HepG2 (cell line): Measurements from ENCODE around the gene ZCCHC7. TPM values are rescaled to one million over a fixed set of nuclear protein-coding genes. Genes with fewer than 3 reads are reported as not detected.

Source experiments
- ATAC-seq: fragments of 200-7000 bp; cut with Tn5 transposase; 3 replicates; pipeline ENCODE4 v1.9.1; 2020; ENCODE audit warnings: mild to moderate bottlenecking, moderate library complexity
- BruUV-seq: library from RNA; stranded (reverse); fragments of 400-500 nt; replicated peaks from 2 replicates; lab custom pipeline; 2021; lab: Mats Ljungman, UMichigan
- CTCF ChIA-PET: fragments of 300-600 bp; formaldehyde crosslinking; extraction: SDS; loops from one replicate; lab custom pipeline; 2021; ENCODE audit warnings: low total read pairs, inconsistent platforms, low intra/inter-chr PET ratio; lab: Yijun Ruan, JAX
- POLR2A ChIA-PET: fragments of 350-600 bp; sonication (Branson Sonifier 250); formaldehyde crosslinking; loops from one replicate; lab custom pipeline; 2020; ENCODE audit warnings: antibody characterized with exemption, inconsistent platforms; lab: Yijun Ruan, JAX
- DNase-seq: peaks from one replicate; pipeline ENCODE4 v3.0.0-alpha.2; 2015; ENCODE audit warnings: low spot score
- FAIRE-seq: peaks from 3 replicates; lab custom pipeline; 2011; peaks lifted over from hg19 to GRCh38; lab: Jason Lieb, UNC
- H2AFZ ChIP-seq: one replicate; pipeline ENCODE4 v1.6.1; 2011; ENCODE audit warnings: low read length, inconsistent platforms
- H3K27ac ChIP-seq: fragments of 300-600 bp; 3 replicates; pipeline ENCODE4 v1.8.0; 2011; ENCODE audit warnings: mixed run types, mild to moderate bottlenecking, mixed read lengths, low read length, inconsistent platforms; ENCODE audit not compliant: insufficient read depth; ENCODE audit errors: extremely low read length
- H3K27me3 ChIP-seq, 2 experiments: fragments of 200-600 bp in 1 of 2; 2 replicates in 1 of 2; 3 replicates in 1 of 2; pipeline versions ENCODE4 v1.6.0 to v1.8.0; 2011; ENCODE audit warnings: low read length in 2 of 2, mild to moderate bottlenecking in 2 of 2, moderate library complexity in 2 of 2, inconsistent platforms in 1 of 2; ENCODE audit not compliant: insufficient read depth in 2 of 2, control insufficient read depth in 1 of 2
- H3K36me3 ChIP-seq, 2 experiments: fragments of 200-600 bp in 1 of 2; replicated peaks in 1 of 2; 2 replicates in 1 of 2; 3 replicates in 1 of 2; pipeline versions ENCODE4 v1.5.1 to v1.8.0; 2011; ENCODE audit warnings: low read length in 2 of 2, inconsistent platforms in 1 of 2; ENCODE audit not compliant: insufficient read depth in 2 of 2, control insufficient read depth in 1 of 2
- H3K4me1 ChIP-seq: 2 replicates; pipeline ENCODE4 v1.5.1; 2012; ENCODE audit warnings: low read length, inconsistent platforms; ENCODE audit not compliant: insufficient read depth
- H3K4me2 ChIP-seq: 2 replicates; pipeline ENCODE4 v1.6.0; 2011; ENCODE audit warnings: low read depth, low read length, inconsistent platforms
- H3K4me3 ChIP-seq, 3 experiments: fragments of 200-600 bp in 1 of 3; sonication (generic), shearing (Covaris generic) in 1 of 3; replicated peaks in 1 of 3; 2 replicates each; pipeline ENCODE4 v1.5.1; 2011 to 2016; ENCODE audit warnings: low read length in 3 of 3, inconsistent platforms in 2 of 3, low read depth in 2 of 3, mild to moderate bottlenecking in 2 of 3, control low read depth in 1 of 3, mixed read lengths in 1 of 3; ENCODE audit not compliant: insufficient read depth in 1 of 3
- H3K79me2 ChIP-seq: one replicate; pipeline ENCODE4 v1.6.1; 2011; ENCODE audit warnings: low read length, inconsistent platforms; ENCODE audit not compliant: insufficient read depth
- H3K9ac ChIP-seq: 2 replicates; pipeline ENCODE4 v1.6.0; 2011; ENCODE audit warnings: mild to moderate bottlenecking, low read depth, low read length, inconsistent platforms; ENCODE audit not compliant: insufficient read depth
- H3K9me3 ChIP-seq: 2 replicates; pipeline ENCODE4 v1.5.1; 2012; ENCODE audit warnings: mild to moderate bottlenecking, low read length
- H4K20me1 ChIP-seq: 2 replicates; pipeline ENCODE4 v1.6.0; 2011; ENCODE audit warnings: inconsistent platforms, mild to moderate bottlenecking, low read length, moderate library complexity; ENCODE audit not compliant: insufficient read depth
- ATF1 ChIP-seq: IDR thresholded peaks from 2 replicates; pipeline ENCODE4 v1.6.1; 2016; ENCODE audit warnings: mild to moderate bottlenecking, control low read depth
- CC2D1A ChIP-seq: sonication (generic); formaldehyde crosslinking; IDR thresholded peaks from 2 replicates; pipeline ENCODE4 v1.8.1; 2023; ENCODE audit warnings: mild to moderate bottlenecking, missing genetic modification reagents
- DDIT3 ChIP-seq: sonication (generic); formaldehyde crosslinking; IDR thresholded peaks from 2 replicates; pipeline ENCODE4 v1.4.0; 2020; ENCODE audit warnings: mild to moderate bottlenecking, missing genetic modification reagents
- HNF1A ChIP-seq, 2 experiments: sonication (generic) in 1 of 2; formaldehyde crosslinking in 1 of 2; IDR thresholded peaks; 2 replicates each; pipeline versions ENCODE4 v1.4.0 to v1.6.1; 2016 to 2020; ENCODE audit warnings: borderline replicate concordance in 1 of 2, low read depth in 1 of 2, mild to moderate bottlenecking in 1 of 2, missing genetic modification reagents in 1 of 2
- ZNF143 ChIP-seq: sonication (generic); formaldehyde crosslinking; IDR thresholded peaks from 2 replicates; pipeline ENCODE4 v1.4.0; 2020; ENCODE audit warnings: missing genetic modification reagents
- ZNF256 ChIP-seq: sonication (generic); formaldehyde crosslinking; conservative IDR thresholded peaks from 2 replicates; pipeline ENCODE4 v1.4.0; 2020; ENCODE audit warnings: missing genetic modification reagents
- ZNF326 ChIP-seq: sonication (generic); formaldehyde crosslinking; IDR thresholded peaks from 2 replicates; pipeline ENCODE4 v1.4.0; 2020; ENCODE audit warnings: missing genetic modification reagents, borderline replicate concordance
- WGBS: methylation state at CpG from one replicate; pipeline ENCODE4 v1.1.6; 2017; ENCODE audit warnings: low lambda C conversion rate; 5-methylcytosine and 5-hydroxymethylcytosine counted together
- in situ Hi-C: cut with HindIII; loops from 2 replicates; pipeline ENCODE4 v1.10.0; 2017; ENCODE audit warnings: low pct_unique_long_range_greater_than_20kb; ENCODE audit not compliant: extremely low pct_ligation_motif_present
- intact Hi-C: fragments of 100-400 bp; cut with micrococcal nuclease; formaldehyde crosslinking; loops from one replicate; pipeline ENCODE4 v1.10.0; 2022; ENCODE audit not compliant: unreplicated experiment
- polyA plus RNA-seq, 8 experiments: library from polyadenylated mRNA; depleted of rRNA in 3 of 8; stranded (reverse) in 7 of 8; unstranded in 1 of 8; fragments of >200 nt; fragmentation: Illumina TruSeq in 4 of 8; extraction: Trizol in 4 of 8; gene quantifications; 2 replicates each; pipeline versions ENCODE4 v1.2.1 to v1.2.3, GENCODE V29; 2011 to 2016; ENCODE audit warnings: low read depth in 4 of 8, missing spikeins in 1 of 8, mixed read lengths in 1 of 8; ENCODE audit not compliant: insufficient read depth in 1 of 8
- total RNA-seq, 5 experiments: library from RNA; depleted of rRNA; stranded (reverse); fragments of >200 nt; fragmentation: Illumina TruSeq; extraction: Trizol; gene quantifications; 2 replicates each; pipeline ENCODE4 v1.2.3, GENCODE V29; 2016; ENCODE audit warnings: low read depth in 1 of 5
- TF ChIP-seq, protein P1 (sequence below): sonication (generic); formaldehyde crosslinking; conservative IDR thresholded peaks from 2 replicates; pipeline ENCODE4 v1.4.0; 2020; ENCODE audit warnings: missing genetic modification reagents
- TF ChIP-seq, protein P2 (sequence below): sonication (generic); formaldehyde crosslinking; IDR thresholded peaks from 2 replicates; pipeline ENCODE4 v1.4.0; 2020; ENCODE audit warnings: low read depth, missing genetic modification reagents

Gene ZCCHC7
- total and polyA plus RNA-seq, 2 of the 13 experiments (the other 11 are each of a cell fraction or from before 2014, with no cell fraction given): 13.6 to 19.3 TPM

DNA sequence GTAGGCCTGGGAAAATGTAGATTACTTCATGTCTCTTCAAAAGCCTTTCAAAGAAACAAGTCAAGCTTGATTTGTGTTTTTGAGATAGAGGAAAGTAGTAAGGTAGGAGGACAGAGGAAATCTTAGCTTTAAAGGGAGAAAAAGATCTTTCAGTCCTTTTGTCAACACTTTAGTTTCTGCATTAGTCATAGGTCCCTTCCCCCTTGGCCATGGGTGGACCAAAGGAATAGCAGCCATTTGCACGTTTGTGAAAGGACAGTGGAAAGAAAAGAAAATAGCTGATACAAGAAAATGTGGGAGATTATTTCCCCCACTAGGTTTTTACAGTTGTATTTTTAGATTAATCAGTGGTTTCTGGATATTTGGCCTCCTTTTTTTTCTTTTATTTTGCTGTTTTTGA, 180.2 kb downstream of the ZCCHC7 start (continued):
- TF ChIP-seq HNF1A (IDR thresholded peaks at IDR 0.05; ENCODE audit: low read depth) (no peak), HNF1A (CRISPR knock-in tag; IDR thresholded peaks at IDR 0.05; ENCODE audit: borderline replicate concordance) (no peak)
- TF ChIP-seq, protein P1, sequence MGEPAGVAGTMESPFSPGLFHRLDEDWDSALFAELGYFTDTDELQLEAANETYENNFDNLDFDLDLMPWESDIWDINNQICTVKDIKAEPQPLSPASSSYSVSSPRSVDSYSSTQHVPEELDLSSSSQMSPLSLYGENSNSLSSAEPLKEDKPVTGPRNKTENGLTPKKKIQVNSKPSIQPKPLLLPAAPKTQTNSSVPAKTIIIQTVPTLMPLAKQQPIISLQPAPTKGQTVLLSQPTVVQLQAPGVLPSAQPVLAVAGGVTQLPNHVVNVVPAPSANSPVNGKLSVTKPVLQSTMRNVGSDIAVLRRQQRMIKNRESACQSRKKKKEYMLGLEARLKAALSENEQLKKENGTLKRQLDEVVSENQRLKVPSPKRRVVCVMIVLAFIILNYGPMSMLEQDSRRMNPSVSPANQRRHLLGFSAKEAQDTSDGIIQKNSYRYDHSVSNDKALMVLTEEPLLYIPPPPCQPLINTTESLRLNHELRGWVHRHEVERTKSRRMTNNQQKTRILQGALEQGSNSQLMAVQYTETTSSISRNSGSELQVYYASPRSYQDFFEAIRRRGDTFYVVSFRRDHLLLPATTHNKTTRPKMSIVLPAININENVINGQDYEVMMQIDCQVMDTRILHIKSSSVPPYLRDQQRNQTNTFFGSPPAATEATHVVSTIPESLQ (CRISPR knock-in tag): no peak

DNA sequence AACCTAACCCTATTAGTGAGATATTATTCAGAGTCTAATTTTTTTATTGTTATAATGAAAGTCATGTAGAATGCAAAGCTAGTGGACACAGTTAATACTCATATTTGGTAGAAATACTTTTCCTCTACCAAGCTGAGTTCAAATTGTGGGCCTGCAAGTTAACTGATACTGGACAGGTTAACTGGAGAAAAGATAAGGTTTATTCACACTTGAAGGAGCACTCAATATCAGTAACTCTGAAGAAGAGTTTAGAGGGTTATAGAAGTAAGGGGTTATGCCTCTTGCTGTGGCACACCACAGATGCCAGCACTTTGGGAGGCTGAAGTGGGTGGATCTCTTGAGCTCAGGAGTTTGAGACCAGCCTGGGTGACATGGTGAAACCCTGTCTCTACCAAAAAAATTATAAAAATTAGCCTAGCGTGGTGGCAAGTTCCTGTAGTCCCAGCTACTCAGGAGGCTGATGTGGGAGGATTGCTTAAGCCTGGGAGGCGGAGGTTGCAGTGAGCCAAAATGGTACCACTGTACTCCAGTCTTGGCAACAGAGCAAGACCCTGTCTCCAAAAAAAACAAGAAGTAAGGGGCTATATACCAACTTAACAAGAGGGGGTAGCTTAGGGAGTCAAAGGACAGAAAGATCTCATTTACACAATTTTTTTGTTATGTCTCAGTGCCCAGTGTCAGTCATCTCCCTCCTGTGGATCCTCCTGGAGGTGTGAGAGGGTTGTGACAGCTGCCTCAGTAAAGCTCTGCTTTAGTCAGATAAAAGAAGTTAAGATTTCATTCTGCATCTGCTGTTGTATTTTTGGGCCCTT, 180.9 kb downstream of the ZCCHC7 start:
- H3K27me3 ChIP-seq: no peaks in the 10 kb centered on the region
- no peaks in the 10 kb centered on the region for H4K20me1 ChIP-seq
- BruUV-seq: no TSS peak
- in situ Hi-C loops: no loop called here
- DNase-seq (no peak), FAIRE-seq (no peak), ATAC-seq (no peak)
- H3K79me2 ChIP-seq: no peaks in the 10 kb centered on the region
- H3K4me3 ChIP-seq: no peak overlapping the region
- ChIA-PET POLR2A (no interaction called here), CTCF (no interaction called here)
- H3K9ac ChIP-seq: no peak overlapping the region
- WGBS: 100% methylated on average over 2 of the region's 2 CpGs
- no peak overlapping the region for H3K4me2 ChIP-seq
- H3K4me1 ChIP-seq: no peaks in the 10 kb centered on the region
- intact Hi-C loops: no loop called here
- no peaks in the 10 kb centered on the region for H3K9me3 ChIP-seq
- no peak overlapping the region for H2AFZ ChIP-seq
- 0 out of 5 replicates have a peak, but pooled peaks cover 0 to 7% of the 10 kb centered on the region in 2 experiments for H3K36me3 ChIP-seq
- H3K27ac ChIP-seq: no peak overlapping the region
- TF ChIP-seq ZNF326 (CRISPR knock-in tag) (no peak), CC2D1A (CRISPR knock-in tag) (no peak), DDIT3 (no peak), ZNF143 (CRISPR knock-in tag) (no peak), ZNF256 (CRISPR knock-in tag) (no peak), ATF1 (CRISPR knock-in tag) (no peak)
- TF ChIP-seq, protein P2, sequence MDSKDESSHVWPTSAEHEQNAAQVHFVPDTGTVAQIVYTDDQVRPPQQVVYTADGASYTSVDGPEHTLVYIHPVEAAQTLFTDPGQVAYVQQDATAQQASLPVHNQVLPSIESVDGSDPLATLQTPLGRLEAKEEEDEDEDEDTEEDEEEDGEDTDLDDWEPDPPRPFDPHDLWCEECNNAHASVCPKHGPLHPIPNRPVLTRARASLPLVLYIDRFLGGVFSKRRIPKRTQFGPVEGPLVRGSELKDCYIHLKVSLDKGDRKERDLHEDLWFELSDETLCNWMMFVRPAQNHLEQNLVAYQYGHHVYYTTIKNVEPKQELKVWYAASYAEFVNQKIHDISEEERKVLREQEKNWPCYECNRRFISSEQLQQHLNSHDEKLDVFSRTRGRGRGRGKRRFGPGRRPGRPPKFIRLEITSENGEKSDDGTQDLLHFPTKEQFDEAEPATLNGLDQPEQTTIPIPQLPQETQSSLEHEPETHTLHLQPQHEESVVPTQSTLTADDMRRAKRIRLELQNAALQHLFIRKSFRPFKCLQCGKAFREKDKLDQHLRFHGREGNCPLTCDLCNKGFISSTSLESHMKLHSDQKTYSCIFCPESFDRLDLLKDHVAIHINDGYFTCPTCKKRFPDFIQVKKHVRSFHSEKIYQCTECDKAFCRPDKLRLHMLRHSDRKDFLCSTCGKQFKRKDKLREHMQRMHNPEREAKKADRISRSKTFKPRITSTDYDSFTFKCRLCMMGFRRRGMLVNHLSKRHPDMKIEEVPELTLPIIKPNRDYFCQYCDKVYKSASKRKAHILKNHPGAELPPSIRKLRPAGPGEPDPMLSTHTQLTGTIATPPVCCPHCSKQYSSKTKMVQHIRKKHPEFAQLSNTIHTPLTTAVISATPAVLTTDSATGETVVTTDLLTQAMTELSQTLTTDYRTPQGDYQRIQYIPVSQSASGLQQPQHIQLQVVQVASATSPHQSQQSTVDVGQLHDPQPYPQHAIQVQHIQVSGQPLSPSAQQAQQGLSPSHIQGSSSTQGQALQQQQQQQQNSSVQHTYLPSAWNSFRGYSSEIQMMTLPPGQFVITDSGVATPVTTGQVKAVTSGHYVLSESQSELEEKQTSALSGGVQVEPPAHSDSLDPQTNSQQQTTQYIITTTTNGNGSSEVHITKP (CRISPR knock-in tag): no peak
